Activated CD4-positive, alpha-beta T cell treated with anti-CD3 and anti-CD28 coated beads, Interleukin-10, Interleukin-2, amounts not matched to agents 100 ng/mL and 50 ng/mL, durations not matched to agents 16 hours and 8 hours (primary cell): Measurements from ENCODE around the gene OGFOD3.
"Not testable (repeated sequence)": the region's sequence is repeated elsewhere in the genome, so short reads cannot be mapped to it uniquely, and the experiment has no call there.

Source experiments
- DNase-seq: peaks from one replicate; pipeline ENCODE4 v3.0.0-alpha.2; 2020

OGFOD3 gene

GRCh38 chr17:82349287-82349701, 69.1 kb downstream of the OGFOD3 start:
- DNase-seq: no peak

- no peak for DNase-seq
Observed at GRCh38 chr17:82348866-82349265, 69.5 kb downstream of the OGFOD3 start.

- DNase-seq: no peak
Observed at GRCh38 chr17:82348434-82348833, 70.0 kb downstream of the OGFOD3 start.

GRCh38 chr17:82347994-82348393, 70.4 kb downstream of the OGFOD3 start:
- DNase-seq: not testable (repeated sequence)

GRCh38 chr17:82346342-82347300, 71.8 kb downstream of the OGFOD3 start:
- no peak for DNase-seq

- no peak for DNase-seq
Observed at GRCh38 chr17:82345151-82345976, 73.0 kb downstream of the OGFOD3 start.

GRCh38 chr17:82344175-82344907, 74.0 kb downstream of the OGFOD3 start:
- DNase-seq: no peak

GRCh38 chr17:82343560-82343959, 74.8 kb downstream of the OGFOD3 start:
- DNase-seq: no peak

- DNase-seq: no peak
Observed at GRCh38 chr17:82342361-82343079, 75.9 kb downstream of the OGFOD3 start.

GRCh38 chr17:82339634-82340580, 78.5 kb downstream of the OGFOD3 start:
- DNase-seq: no peak
